ENCODE results near the gene KRTAP5-2. TPM values are rescaled to one million over a fixed set of nuclear protein-coding genes. Genes with fewer than 3 reads are reported as not detected.

KRTAP5-2 gene
- total and polyA plus RNA-seq, 2 of the 4 experiments (the other 2 are of a cell fraction) = not detected

GRCh38 chr11:1586699-1587098 lies 11.4 kb downstream of the KRTAP5-2 start:
- Histone ChIP-seq H3K79me1 (ENCODE audit: low read depth in 1 of 2, low read length in 2 of 2) (no peaks in the 10 kb centered on the region), H2BK20ac (ENCODE audit: low read depth, low read length) (no peak overlapping the region), H2BK5ac (ENCODE audit: low read depth, low read length, poor library complexity, severe bottlenecking) (no peak overlapping the region), H2BK120ac (ENCODE audit: low read depth, low read length) (no peak overlapping the region), H3K27me3 (ENCODE audit: control insufficient read depth, insufficient read depth, low read length) (peaks cover 36% of the 10 kb centered on the region), H3K14ac (replicated peaks; ENCODE audit: low read depth, low read length) (no peak overlapping the region), H4K91ac (ENCODE audit: insufficient read depth, low read depth, low read length) (no peak overlapping the region), H3K23ac (ENCODE audit: low read depth, low read length) (no peak overlapping the region), H3K4ac (ENCODE audit: low read depth, low read length) (no peak overlapping the region), H2AK5ac (ENCODE audit: low read depth, low read length) (no peak overlapping the region), H3K4me2 (ENCODE audit: low read depth, low read length) (no peak overlapping the region), H3K18ac (ENCODE audit: low read depth, low read length) (no peak overlapping the region), H4K5ac (ENCODE audit: low read depth, low read length) (no peak overlapping the region), H3K9me3 (ENCODE audit: control insufficient read depth, insufficient read depth, low read length) (no peaks in the 10 kb centered on the region), H3K56ac (ENCODE audit: extremely low read depth, insufficient read depth, low read length) (no peak overlapping the region), H4K20me1 (ENCODE audit: insufficient read depth, low read length) (no peaks in the 10 kb centered on the region), H3K36me3 (ENCODE audit: control insufficient read depth, insufficient read depth, low read length) (no peaks in the 10 kb centered on the region), H4K8ac (ENCODE audit: low read depth in 2 of 2, low read length in 2 of 2) (no peak overlapping the region), H3K4me3 (ENCODE audit: insufficient read depth, low read depth, low read length) (no peak overlapping the region), H2AFZ (replicated peaks; ENCODE audit: low read length, poor library complexity) (peak overlapping the region; percentile 5), H3K9me1 (ENCODE audit: insufficient read depth, low read length) (no peaks in the 10 kb centered on the region), H3K4me1 (ENCODE audit: control insufficient read depth, insufficient read depth, low read length) (no peaks in the 10 kb centered on the region), H3K9ac (ENCODE audit: low read depth, low read length) (no peak overlapping the region), H2BK15ac (ENCODE audit: low read depth, low read length) (no peak overlapping the region), H3K27ac (ENCODE audit: insufficient read depth, low read length) (no peak overlapping the region), H2AK9ac (replicated peaks; ENCODE audit: low read depth, low read length, poor library complexity) (no peak overlapping the region)
- WGBS, 2 experiments (ENCODE audit: extremely low coverage in 2 of 2, insufficient read length in 1 of 2) = no CpG with 5 or more reads among the region's 2 CpGs
- ChIA-PET POLR2A (ENCODE audit: unreplicated experiment) (no interaction called here), CTCF (no interaction called here)
- no peak for ATAC-seq (ENCODE audit: low read depth)
- dilution Hi-C loops (cut with HindIII; ENCODE audit: low sequenced_read_pairs, unreplicated experiment) (no loop called here), intact Hi-C loops (cut with micrococcal nuclease) (no loop called here), in situ Hi-C loops (cut with MboI; ENCODE audit: low sequenced_read_pairs) (no loop called here)
- no TSS peak for BruUV-seq (replicated peaks)
- DNase-seq = no peak
- TF ChIP-seq POLR2A (IDR thresholded peaks at IDR 0.05; ENCODE audit: low read depth, low read length) = no peak
- no peak for TF ChIP-seq FOS (IDR thresholded peaks at IDR 0.05; ENCODE audit: low read depth, low read length)
- no peak for TF ChIP-seq SMC3 (IDR thresholded peaks at IDR 0.05; ENCODE audit: low read depth, low read length)
- TF ChIP-seq MAFK (IDR thresholded peaks at IDR 0.05; ENCODE audit: low read depth, low read length) = no peak
- TF ChIP-seq RFX5 (IDR thresholded peaks at IDR 0.05; ENCODE audit: low read depth, low read length) = no peak
- TF ChIP-seq CTCF (conservative IDR thresholded peaks at IDR 0.05; ENCODE audit: low read depth, low read length) = no peak
- no peak for TF ChIP-seq NFE2L2 (IDR thresholded peaks at IDR 0.05; ENCODE audit: low read depth, low read length)
- TF ChIP-seq USF2 (IDR thresholded peaks at IDR 0.05; ENCODE audit: low read depth, low read length) = no peak
- TF ChIP-seq, protein P1, sequence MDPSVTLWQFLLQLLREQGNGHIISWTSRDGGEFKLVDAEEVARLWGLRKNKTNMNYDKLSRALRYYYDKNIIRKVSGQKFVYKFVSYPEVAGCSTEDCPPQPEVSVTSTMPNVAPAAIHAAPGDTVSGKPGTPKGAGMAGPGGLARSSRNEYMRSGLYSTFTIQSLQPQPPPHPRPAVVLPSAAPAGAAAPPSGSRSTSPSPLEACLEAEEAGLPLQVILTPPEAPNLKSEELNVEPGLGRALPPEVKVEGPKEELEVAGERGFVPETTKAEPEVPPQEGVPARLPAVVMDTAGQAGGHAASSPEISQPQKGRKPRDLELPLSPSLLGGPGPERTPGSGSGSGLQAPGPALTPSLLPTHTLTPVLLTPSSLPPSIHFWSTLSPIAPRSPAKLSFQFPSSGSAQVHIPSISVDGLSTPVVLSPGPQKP (IDR thresholded peaks at IDR 0.05; ENCODE audit: borderline replicate concordance, low read depth, low read length) = no peak
- no peak for TF ChIP-seq RCOR1 (IDR thresholded peaks at IDR 0.05; ENCODE audit: insufficient replicate concordance, low read length)
- no peak for TF ChIP-seq RAD21 (IDR thresholded peaks at IDR 0.05; ENCODE audit: low read length)
- TF ChIP-seq CHD1 (IDR thresholded peaks at IDR 0.05; ENCODE audit: low read depth, low read length) = no peak
- TF ChIP-seq CEBPB (IDR thresholded peaks at IDR 0.05; ENCODE audit: low read depth, low read length) = no peak
- no peak for TF ChIP-seq BHLHE40 (IDR thresholded peaks at IDR 0.05; ENCODE audit: low read depth, low read length)
- no peak for TF ChIP-seq MXI1 (IDR thresholded peaks at IDR 0.05; ENCODE audit: borderline replicate concordance, low read depth, low read length)
- TF ChIP-seq MAZ (IDR thresholded peaks at IDR 0.05; ENCODE audit: borderline replicate concordance, low read depth, low read length) = no peak
